Measurements from ENCODE around the gene GAS6.
"Not testable (repeated sequence)": the region's sequence is repeated elsewhere in the genome, so short reads cannot be mapped to it uniquely, and the experiment has no call there.

The GAS6 gene

DNA sequence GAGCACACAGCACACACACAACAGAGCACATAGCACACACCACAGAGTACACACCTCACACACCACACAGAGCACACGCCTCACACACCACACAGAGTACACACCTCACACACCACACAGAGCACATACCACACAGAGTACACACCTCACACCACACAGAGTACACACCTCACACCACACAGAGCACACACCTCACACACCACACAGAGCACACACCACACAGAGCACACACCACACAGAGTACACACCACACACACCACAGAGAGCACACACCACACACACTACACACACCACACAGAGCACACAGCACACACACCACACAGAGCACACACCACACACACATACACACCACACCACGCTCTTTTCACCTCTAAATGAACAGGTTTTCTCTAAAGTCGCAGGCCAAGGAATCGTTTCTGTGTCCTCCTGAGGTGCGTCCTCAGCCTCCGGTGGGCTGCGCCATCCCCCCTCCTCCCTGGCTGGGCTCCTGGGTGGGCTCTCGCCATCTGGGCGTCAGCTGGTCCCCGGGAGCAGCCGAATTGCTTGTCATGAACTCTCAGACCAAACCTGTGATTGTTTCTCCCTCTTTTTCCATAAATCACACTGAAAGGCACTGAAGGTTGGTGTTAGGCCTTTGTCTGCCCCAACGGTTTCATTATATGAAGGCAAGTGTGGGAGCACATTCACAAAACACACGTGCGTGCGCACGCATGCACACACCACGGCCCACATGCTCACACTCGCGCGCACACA is 67.5 kb downstream of the GAS6 start:
- H3K4me3 ChIP-seq (replicated peaks; ENCODE audit: low read depth, low read length), result no peak overlapping the region
- DNase-seq (ENCODE audit: low read depth), result no peak
- TF ChIP-seq, protein P1, sequence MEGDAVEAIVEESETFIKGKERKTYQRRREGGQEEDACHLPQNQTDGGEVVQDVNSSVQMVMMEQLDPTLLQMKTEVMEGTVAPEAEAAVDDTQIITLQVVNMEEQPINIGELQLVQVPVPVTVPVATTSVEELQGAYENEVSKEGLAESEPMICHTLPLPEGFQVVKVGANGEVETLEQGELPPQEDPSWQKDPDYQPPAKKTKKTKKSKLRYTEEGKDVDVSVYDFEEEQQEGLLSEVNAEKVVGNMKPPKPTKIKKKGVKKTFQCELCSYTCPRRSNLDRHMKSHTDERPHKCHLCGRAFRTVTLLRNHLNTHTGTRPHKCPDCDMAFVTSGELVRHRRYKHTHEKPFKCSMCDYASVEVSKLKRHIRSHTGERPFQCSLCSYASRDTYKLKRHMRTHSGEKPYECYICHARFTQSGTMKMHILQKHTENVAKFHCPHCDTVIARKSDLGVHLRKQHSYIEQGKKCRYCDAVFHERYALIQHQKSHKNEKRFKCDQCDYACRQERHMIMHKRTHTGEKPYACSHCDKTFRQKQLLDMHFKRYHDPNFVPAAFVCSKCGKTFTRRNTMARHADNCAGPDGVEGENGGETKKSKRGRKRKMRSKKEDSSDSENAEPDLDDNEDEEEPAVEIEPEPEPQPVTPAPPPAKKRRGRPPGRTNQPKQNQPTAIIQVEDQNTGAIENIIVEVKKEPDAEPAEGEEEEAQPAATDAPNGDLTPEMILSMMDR (IDR thresholded peaks at IDR 0.05; ENCODE audit: low read length, missing control alignments), result no peak

DNA sequence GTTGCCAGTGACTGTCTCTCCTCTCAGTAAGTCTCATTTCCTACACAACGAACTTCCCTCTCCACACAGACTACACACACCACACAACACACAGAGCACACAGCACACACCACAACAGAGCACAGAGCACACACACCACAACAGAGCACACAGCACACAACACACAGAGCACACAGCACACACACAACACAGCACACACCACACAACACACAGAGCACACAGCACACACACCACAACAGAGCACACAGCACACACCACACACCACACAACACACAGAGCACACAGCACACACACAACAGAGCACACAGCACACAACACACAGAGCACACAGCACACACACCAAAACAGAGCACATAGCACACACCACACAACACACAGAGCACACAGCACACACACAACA is 68.5 kb downstream of the GAS6 start:
- not testable (repeated sequence) for H3K4me3 ChIP-seq (replicated peaks; ENCODE audit: low read depth, low read length); DNase-seq (ENCODE audit: low read depth)

DNA sequence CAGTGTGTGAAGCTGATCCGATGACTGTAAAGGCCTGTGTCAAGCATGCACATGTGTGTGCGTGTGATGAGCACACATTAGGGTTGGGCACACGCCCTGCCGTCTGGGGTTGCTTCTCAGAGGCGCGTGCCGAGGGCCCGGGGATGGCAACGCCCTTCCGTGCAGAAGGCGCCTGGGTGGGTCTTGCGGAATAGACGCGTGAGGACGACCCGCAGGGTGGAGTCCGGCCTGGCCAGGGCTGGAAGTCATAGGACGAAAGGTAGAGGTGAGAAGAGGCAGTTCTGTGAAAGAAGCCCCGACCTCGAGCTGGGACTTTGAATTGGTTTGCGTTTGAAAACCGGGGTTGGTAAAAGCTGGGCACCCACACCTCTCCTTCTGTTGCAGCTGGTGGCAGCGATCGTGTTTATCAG is 69.1 kb downstream of the GAS6 start:
- H3K4me3 ChIP-seq (replicated peaks; ENCODE audit: low read depth, low read length), result no peak overlapping the region
- TF ChIP-seq, protein P1 (IDR thresholded peaks at IDR 0.05; ENCODE audit: low read length, missing control alignments), result no peak
- DNase-seq (ENCODE audit: low read depth), result no peak

DNA sequence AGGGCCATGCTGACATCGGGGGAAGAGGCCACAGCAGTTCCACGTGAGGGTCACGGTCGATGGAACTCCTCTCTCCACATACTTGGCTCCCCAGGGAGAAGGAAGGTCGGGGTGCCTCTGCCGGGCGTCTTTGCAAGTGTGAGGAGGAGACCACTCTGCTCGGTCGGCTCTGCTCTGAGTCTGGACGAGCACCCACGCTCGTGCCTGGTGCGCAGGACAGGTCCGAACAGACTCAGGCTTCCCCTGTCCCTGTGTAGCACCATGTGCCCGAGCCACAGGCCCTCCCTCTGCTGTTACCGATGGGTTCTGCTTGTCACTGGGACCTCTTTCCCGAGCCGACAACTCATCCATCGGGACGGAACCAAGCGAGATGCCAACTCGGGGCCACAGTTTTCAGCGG is 69.8 kb downstream of the GAS6 start:
- no peak for DNase-seq (ENCODE audit: low read depth)
- TF ChIP-seq, protein P1 (IDR thresholded peaks at IDR 0.05; ENCODE audit: low read length, missing control alignments), result no peak
- no peak overlapping the region for H3K4me3 ChIP-seq (replicated peaks; ENCODE audit: low read depth, low read length)

DNA sequence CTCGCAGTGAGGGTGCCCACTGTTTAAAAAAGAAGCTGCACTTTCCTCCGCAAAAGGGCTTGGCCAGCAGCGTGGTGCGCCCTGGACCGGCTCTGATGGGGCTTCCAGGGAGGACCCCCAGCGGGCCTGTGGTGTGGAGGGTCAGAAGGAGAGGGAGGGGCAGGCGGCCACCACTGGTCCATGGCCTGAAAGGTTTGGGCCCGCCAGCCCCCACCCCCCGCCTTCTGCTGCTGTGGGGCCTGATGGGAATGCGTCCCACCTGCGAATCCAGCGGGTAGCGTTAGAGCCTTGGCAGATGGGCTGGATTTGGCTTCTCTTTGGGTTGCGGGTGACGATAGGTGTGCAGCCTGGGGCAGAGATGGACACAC is 70.2 kb downstream of the GAS6 start:
- H3K4me3 ChIP-seq (replicated peaks; ENCODE audit: low read depth, low read length), result no peak overlapping the region

GRCh38 chr13:113792886-113793717 is 70.8 kb downstream of the GAS6 start:
- H3K4me3 ChIP-seq (replicated peaks; ENCODE audit: low read depth, low read length), result no peak overlapping the region
- TF ChIP-seq, protein P1 (IDR thresholded peaks at IDR 0.05; ENCODE audit: low read length, missing control alignments), result no peak
- DNase-seq (ENCODE audit: low read depth), result no peak

More for the DNA sequence above, 70.2 kb downstream of the GAS6 start:
- DNase-seq (ENCODE audit: low read depth), result no peak
- TF ChIP-seq, protein P1 (IDR thresholded peaks at IDR 0.05; ENCODE audit: low read length, missing control alignments), result no peak

DNA sequence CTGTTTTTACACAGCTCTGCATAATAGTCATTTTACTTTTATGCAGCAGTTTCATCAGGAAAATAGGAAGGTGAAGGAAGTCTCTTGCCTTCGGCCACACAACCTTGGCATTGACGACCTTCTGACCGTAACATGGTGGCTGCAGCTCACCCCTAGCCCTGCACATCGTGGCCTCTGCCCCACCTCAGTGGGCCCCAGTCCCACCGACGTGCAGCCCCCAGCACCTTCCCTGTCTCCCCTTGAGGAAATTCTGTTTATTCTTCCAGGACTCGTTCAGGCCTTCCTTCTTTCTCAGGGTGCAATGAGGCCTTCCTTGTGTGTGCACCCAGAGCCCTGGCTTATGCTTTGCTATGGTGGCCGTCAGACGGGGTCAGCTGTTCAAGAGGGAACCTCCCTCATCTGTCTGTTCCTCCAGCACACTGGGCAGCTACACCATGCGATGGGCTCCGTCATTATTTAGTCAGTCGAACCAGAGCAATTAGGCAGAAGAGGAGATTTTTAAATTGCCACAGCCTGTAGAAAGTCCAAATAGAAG is 71.6 kb downstream of the GAS6 start:
- no peak for DNase-seq (ENCODE audit: low read depth)
- H3K4me3 ChIP-seq (replicated peaks; ENCODE audit: low read depth, low read length), result no peak overlapping the region
- TF ChIP-seq, protein P1 (IDR thresholded peaks at IDR 0.05; ENCODE audit: low read length, missing control alignments), result no peak

Measured in fibroblast of pulmonary artery (primary cell).